Adipocyte (in vitro differentiated cells): ENCODE results near the gene KRT20.
"Not testable (repeated sequence)": the region's sequence is repeated elsewhere in the genome, so short reads cannot be mapped to it uniquely, and the experiment has no call there.

Experiments
- DNase-seq: peaks from one replicate; pipeline ENCODE4 v3.0.0-alpha.2; 2015; ENCODE audit warnings: low read depth
- H3K27me3 ChIP-seq: replicated peaks from 2 replicates; pipeline ENCODE4 v1.7.0; 2013; ENCODE audit warnings: mild to moderate bottlenecking, low read length, moderate library complexity; ENCODE audit not compliant: control insufficient read depth, insufficient read depth
- H3K36me3 ChIP-seq: 2 replicates; pipeline ENCODE4 v1.7.0; 2013; ENCODE audit warnings: low read length, mild to moderate bottlenecking, moderate library complexity; ENCODE audit not compliant: control insufficient read depth, insufficient read depth, severe bottlenecking
- H3K4me1 ChIP-seq: 2 replicates; pipeline ENCODE4 v1.7.0; 2013; ENCODE audit warnings: mild to moderate bottlenecking, low read length, moderate library complexity; ENCODE audit not compliant: control insufficient read depth, insufficient read depth
- H3K4me3 ChIP-seq: 2 replicates; pipeline ENCODE4 v1.7.0; 2013; ENCODE audit warnings: mild to moderate bottlenecking, low read length, moderate library complexity
- H3K9ac ChIP-seq: 2 replicates; pipeline ENCODE4 v1.7.0; 2013; ENCODE audit warnings: mild to moderate bottlenecking, low read length, moderate library complexity
- H3K9me3 ChIP-seq: 2 replicates; pipeline ENCODE4 v1.7.0; 2013; ENCODE audit warnings: mild to moderate bottlenecking, low read length, moderate library complexity; ENCODE audit not compliant: control insufficient read depth

Gene KRT20, protein sequence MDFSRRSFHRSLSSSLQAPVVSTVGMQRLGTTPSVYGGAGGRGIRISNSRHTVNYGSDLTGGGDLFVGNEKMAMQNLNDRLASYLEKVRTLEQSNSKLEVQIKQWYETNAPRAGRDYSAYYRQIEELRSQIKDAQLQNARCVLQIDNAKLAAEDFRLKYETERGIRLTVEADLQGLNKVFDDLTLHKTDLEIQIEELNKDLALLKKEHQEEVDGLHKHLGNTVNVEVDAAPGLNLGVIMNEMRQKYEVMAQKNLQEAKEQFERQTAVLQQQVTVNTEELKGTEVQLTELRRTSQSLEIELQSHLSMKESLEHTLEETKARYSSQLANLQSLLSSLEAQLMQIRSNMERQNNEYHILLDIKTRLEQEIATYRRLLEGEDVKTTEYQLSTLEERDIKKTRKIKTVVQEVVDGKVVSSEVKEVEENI

DNA sequence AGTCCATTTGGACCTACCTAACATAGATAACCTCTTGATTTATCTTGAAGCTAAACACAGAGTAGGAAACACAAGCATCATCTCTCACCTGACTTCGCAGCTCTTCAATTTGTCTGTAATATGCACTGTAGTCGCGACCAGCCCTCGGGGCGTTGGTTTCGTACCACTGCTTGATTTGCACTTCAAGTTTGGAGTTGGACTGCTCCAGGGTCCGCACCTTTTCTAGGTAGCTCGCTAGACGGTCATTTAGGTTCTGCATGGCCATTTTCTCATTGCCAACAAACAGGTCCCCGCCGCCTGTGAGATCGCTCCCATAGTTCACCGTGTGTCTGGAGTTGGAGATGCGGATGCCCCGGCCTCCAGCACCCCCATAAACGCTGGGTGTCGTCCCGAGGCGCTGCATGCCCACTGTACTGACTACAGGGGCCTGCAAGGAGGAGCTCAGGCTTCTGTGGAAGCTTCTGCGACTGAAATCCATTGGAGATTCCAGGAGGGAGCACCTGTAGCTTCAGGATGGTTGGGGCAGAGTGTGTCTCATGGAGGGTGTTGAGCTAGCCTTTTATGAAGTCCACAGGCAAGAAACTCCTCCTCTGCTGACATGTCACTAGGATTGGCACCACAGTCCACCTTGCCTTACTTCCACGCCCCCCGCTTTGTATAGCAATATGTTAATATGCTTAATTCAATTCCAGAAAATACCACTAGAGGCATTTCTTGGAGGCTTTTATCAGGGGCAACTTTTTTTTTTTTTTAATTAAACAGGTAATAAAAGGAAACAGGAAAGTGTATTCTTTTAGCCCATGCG is at the start of gene KRT20:
KRT20 (minus strand) TSS at position 535 of the 805 bp plus-strand sequence; CDS start at position 478, 57 bp downstream.
- H3K36me3 ChIP-seq: no peaks in the 10 kb centered on the region
- no peak within 1 kb of the TSS for H3K9ac ChIP-seq
- H3K9me3 ChIP-seq: no peaks in the 10 kb centered on the region
- DNase-seq: no peak
- H3K27me3 ChIP-seq: no peaks in the 10 kb centered on the region
- H3K4me3 ChIP-seq: no peak within 1 kb of the TSS
- H3K4me1 ChIP-seq: no peaks in the 10 kb centered on the region

DNA sequence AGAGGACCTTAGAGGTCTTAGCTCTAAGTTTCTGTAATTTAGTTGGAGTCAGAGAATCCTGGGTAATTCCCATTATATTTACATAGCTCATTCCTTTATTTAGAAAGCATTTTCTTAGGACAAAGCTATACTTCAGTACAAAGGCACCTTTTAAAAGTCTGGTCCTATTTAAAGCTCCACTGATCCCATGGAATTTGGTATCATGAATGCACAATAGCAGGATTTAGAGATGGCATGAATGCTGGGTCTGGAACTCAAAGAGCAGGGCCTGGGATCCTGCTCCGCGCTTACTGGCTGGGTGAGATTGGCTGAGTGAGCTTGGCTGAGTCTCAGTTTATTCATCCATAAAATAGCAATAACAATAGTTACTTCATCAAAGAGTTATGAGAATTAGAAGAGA is 47.6 kb upstream of the KRT20 start:
- no peak for DNase-seq
- no peaks in the 10 kb centered on the region for H3K36me3 ChIP-seq
- no peak overlapping the region for H3K9ac ChIP-seq
- H3K4me1 ChIP-seq: peaks cover 3% of the 10 kb centered on the region
- no peaks in the 10 kb centered on the region for H3K9me3 ChIP-seq
- no peak overlapping the region for H3K4me3 ChIP-seq
- no peaks in the 10 kb centered on the region for H3K27me3 ChIP-seq

DNA sequence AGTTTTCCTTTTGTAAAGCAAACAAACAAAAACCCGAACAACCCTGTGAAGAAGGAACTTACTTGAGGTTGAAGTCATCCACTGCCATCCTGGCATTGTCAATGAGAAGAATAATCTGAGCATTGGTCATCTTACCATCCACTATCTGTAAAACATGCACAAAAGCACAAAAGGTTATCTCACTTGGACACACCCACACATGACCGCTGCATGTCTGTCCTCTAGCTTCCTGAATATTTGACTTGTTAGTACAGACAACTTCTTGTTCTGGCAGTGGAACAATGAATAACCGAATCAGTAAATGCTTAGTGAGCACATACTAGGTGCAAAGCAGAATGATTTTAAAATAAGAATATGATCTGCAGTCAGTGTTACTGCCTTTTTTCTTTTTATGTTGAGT is 46.3 kb upstream of the KRT20 start:
- Histone ChIP-seq H3K9me3 (no peaks in the 10 kb centered on the region), H3K4me1 (peaks cover 3% of the 10 kb centered on the region), H3K36me3 (no peaks in the 10 kb centered on the region), H3K4me3 (no peak overlapping the region), H3K9ac (no peak overlapping the region), H3K27me3 (no peaks in the 10 kb centered on the region)
- no peak for DNase-seq

DNA sequence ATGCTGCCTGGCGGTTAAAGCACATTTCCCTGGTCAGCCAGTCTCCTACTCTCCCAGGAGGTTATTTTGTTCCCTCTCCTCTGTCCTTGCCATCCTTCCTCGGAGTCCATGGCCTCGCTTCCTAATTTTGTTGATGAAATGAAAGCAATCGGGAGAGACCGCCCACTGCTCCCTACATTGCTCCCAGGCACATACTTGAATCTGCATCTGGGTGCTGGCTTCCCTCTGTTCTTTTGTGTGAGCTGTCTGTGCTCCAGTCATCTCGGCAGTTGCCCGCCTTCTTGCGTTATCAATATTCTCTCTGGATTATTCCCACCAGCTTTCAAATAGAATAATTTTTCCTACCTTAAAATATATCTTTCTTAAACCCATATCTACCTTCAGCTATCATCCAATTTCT is 41.3 kb upstream of the KRT20 start:
- H3K9me3 ChIP-seq: no peaks in the 10 kb centered on the region
- no peak for DNase-seq
- H3K36me3 ChIP-seq: no peaks in the 10 kb centered on the region
- no peaks in the 10 kb centered on the region for H3K27me3 ChIP-seq
- H3K4me3 ChIP-seq: no peak overlapping the region
- no peak overlapping the region for H3K9ac ChIP-seq
- peaks cover 12% of the 10 kb centered on the region for H3K4me1 ChIP-seq

DNA sequence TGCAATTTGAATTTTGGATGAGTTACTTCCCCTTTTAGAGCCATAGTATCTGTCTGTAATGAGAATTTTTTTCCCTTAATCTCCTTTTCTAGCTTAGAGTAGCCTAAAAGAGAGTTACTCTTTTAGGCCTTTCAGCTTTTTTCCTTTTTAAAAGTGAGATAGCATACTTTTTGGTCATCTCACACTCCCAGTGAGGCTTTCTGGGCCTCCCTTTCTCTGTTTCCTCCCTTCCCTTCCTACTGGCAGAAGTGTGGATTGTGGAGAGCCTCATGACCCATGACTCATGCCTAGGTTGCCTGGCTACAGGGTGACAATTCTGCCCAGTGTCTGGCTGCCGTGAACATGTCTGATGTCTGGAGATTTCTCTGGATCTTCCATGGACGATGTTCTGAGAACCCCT is 37.2 kb upstream of the KRT20 start:
- H3K9me3 ChIP-seq: no peaks in the 10 kb centered on the region
- H3K9ac ChIP-seq: peak overlapping the region; percentile 64
- peaks cover 12% of the 10 kb centered on the region for H3K4me1 ChIP-seq
- H3K4me3 ChIP-seq: no peak overlapping the region
- no peaks in the 10 kb centered on the region for H3K36me3 ChIP-seq
- DNase-seq: peak; percentile 79
- no peaks in the 10 kb centered on the region for H3K27me3 ChIP-seq

DNA sequence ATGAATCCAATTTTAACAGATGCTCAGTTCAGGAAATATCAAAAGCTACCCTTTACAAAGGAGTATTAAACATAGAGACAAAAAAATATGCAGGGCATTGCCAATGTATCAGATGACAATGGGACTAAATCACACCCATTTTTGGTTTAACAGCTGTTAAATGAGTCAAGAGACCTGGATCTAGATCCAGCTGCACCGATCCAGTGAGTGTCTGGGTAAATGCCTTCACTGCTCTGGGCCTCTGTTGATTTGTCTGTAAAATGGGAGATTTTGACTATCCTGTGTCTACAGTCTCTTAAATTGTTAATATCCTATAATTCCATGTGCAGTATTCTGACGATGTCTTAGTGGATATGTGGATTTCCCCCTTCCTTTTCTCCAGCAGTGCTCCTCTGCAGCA is 36.0 kb upstream of the KRT20 start:
- Histone ChIP-seq H3K36me3 (no peaks in the 10 kb centered on the region), H3K9ac (no peak overlapping the region), H3K27me3 (no peaks in the 10 kb centered on the region), H3K4me3 (no peak overlapping the region), H3K4me1 (peaks cover 14% of the 10 kb centered on the region), H3K9me3 (no peaks in the 10 kb centered on the region)
- no peak for DNase-seq

DNA sequence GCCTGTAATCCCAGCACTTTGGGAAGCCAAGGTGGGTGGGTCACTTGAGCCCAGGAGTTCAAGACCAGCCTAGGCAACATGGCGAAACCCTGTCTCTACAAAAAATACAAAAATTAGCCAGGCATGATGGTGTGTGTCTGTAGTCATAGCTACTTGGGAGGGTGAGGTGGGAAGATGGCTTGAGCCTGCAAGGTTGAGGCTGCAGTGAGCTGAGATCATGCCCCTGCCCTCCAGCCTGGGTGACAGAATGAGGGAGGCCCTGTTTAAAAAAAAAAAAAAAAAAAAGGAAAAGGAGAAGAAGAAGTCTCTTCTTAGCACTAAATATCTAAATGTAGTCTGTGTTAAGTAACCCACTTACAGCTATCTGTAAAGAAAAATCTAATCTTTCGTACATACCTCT is 32.1 kb upstream of the KRT20 start:
- peaks cover 21% of the 10 kb centered on the region for H3K4me1 ChIP-seq
- H3K4me3 ChIP-seq, H3K9ac ChIP-seq, H3K27me3 ChIP-seq, H3K36me3 ChIP-seq, DNase-seq, H3K9me3 ChIP-seq: not testable (repeated sequence)

DNA sequence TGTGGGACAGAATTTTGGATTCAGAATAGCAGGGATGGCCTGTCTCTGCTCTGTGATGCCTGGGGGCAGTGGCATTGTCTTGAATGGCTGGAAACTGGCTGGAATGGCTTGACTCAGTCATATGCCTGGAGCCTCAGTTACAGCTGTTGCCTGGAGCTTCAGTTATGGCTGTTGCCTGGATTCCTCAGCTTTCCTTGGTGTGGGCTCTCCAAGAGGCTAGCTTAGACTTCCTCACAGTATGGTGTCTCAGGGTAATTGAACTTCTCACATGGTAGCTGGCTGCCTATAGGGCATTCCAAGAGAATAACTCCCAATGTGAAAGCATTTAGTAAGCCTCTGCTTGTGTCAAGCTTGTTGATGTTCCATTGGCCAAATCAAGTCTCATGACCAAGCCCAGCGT is 31.3 kb upstream of the KRT20 start:
- Histone ChIP-seq H3K4me1 (peaks cover 23% of the 10 kb centered on the region), H3K9me3 (no peaks in the 10 kb centered on the region), H3K36me3 (no peaks in the 10 kb centered on the region), H3K4me3 (no peak overlapping the region), H3K9ac (no peak overlapping the region), H3K27me3 (no peaks in the 10 kb centered on the region)
- DNase-seq: no peak

DNA sequence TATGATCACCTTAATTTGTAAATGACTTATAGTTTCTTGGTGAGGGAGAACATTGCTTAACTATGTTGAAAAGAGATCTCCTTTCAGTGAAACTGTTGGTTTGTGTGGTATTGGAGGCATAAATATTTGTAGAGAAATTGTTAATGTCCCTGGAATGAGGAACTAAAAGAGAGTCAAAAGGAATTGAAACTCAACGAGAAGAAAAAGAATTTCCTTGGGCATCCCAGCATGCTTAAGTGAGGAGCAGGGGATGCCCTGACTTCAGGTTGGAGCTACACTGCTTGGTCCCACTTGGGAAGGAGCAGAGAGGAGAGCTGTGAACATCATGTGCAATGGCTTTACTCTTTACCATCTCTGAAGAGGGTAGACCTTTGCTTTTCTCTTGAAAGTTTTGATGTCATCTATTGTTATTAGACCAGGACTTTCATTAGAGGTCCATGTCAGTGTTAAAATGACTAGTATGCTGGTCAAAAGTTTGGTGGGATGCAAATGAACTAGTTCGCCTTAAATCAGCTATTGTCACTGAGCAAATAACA is 30.7 kb upstream of the KRT20 start:
- peak; percentile 72 for DNase-seq
- Histone ChIP-seq H3K36me3 (no peaks in the 10 kb centered on the region), H3K9ac (no peak overlapping the region), H3K4me1 (peaks cover 27% of the 10 kb centered on the region), H3K27me3 (no peaks in the 10 kb centered on the region), H3K9me3 (no peaks in the 10 kb centered on the region), H3K4me3 (no peak overlapping the region)

DNA sequence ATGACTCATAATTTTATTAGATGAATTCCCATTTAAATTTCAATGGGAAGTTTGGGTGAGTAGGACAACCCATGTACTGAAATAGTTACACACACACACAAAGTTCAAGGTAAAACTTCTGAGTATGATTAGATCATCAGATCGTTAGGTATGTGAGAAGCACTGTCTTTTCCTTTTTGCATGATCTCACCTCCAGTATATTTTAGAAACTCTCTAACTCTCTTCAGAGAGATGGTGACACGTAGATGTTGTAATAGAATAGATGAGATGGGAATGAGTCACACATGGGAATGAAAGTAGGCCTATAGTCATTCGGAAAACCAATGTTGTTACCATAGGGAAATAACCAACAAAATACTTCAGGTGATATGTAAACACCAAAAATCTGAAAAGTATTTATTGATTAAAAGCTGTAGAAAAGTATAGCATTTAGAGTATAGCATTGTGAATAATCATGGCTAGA is 30.2 kb upstream of the KRT20 start:
- DNase-seq: peak; percentile 86
- no peak overlapping the region for H3K9ac ChIP-seq

More for the DNA sequence above, 30.2 kb upstream of the KRT20 start:
- Histone ChIP-seq H3K4me1 (peaks cover 32% of the 10 kb centered on the region), H3K36me3 (no peaks in the 10 kb centered on the region), H3K9me3 (no peaks in the 10 kb centered on the region), H3K27me3 (no peaks in the 10 kb centered on the region), H3K4me3 (no peak overlapping the region)
